GM12878 (cell line): ENCODE data around the gene ZNF341. TPM values are rescaled to one million over a fixed set of nuclear protein-coding genes. Genes with fewer than 3 reads are reported as not detected.

Experiments used
- ATAC-seq: fragments of 200-7000 bp; cut with Tn5 transposase; 3 replicates; pipeline ENCODE4 v1.9.1; 2020; ENCODE audit warnings: mild to moderate bottlenecking, moderate library complexity
- BruUV-seq: library from RNA; stranded (reverse); fragments of 400-500 nt; replicated peaks from 2 replicates; lab custom pipeline; 2021; lab: Mats Ljungman, UMichigan
- CTCF ChIA-PET: fragments of 300-600 bp; sonication (Branson Sonifier 250); formaldehyde crosslinking; extraction: SDS; loops from one replicate; lab custom pipeline; 2021; ENCODE audit warnings: inconsistent platforms; lab: Yijun Ruan, JAX
- POLR2A ChIA-PET: fragments of 350-600 bp; formaldehyde crosslinking; extraction: SDS; loops from one replicate; lab custom pipeline; 2021; ENCODE audit warnings: inconsistent platforms; lab: Charles Lee
- RAD21 ChIA-PET: fragments of 300-600 bp; sonication (Branson Sonifier 250); formaldehyde crosslinking; loops from one replicate; lab custom pipeline; 2023; ENCODE audit warnings: antibody characterized with exemption; ENCODE audit not compliant: unreplicated experiment; lab: Charles Lee
- SMC1A ChIA-PET: fragments of 300-600 bp; sonication (Branson Sonifier 250); formaldehyde crosslinking; loops from one replicate; lab custom pipeline; 2023; ENCODE audit not compliant: unreplicated experiment, uncharacterized antibody; lab: Charles Lee
- DNase-seq: peaks from one replicate; pipeline ENCODE4 v3.0.0-alpha.2; 2011; ENCODE audit warnings: low read depth, low spot score
- FAIRE-seq: peaks from 3 replicates; lab custom pipeline; 2011; peaks lifted over from hg19 to GRCh38; lab: Jason Lieb, UNC
- H2AFZ ChIP-seq: 2 replicates; pipeline ENCODE4 v1.6.0; 2011; ENCODE audit warnings: low read depth, low read length, control low read depth; ENCODE audit not compliant: control insufficient read depth
- H3K27ac ChIP-seq: 2 replicates; pipeline ENCODE4 v1.5.1; 2011; ENCODE audit warnings: control low read depth; ENCODE audit not compliant: control insufficient read depth, insufficient read depth
- H3K27me3 ChIP-seq, 2 experiments: replicated peaks in 1 of 2; 2 replicates each; pipeline versions ENCODE4 v1.6.0 to v1.6.1; 2011; ENCODE audit warnings: low read length in 1 of 2; ENCODE audit not compliant: control insufficient read depth in 2 of 2, insufficient read depth in 2 of 2
- H3K36me3 ChIP-seq, 2 experiments: 2 replicates each; pipeline ENCODE4 v1.5.1; 2011; ENCODE audit warnings: low read length in 1 of 2; ENCODE audit not compliant: control insufficient read depth in 2 of 2, insufficient read depth in 2 of 2
- H3K4me1 ChIP-seq: 2 replicates; pipeline ENCODE4 v1.6.1; 2011; ENCODE audit warnings: mild to moderate bottlenecking, low read length, moderate library complexity, mixed read lengths; ENCODE audit not compliant: control insufficient read depth, insufficient read depth
- H3K4me2 ChIP-seq: 2 replicates; pipeline ENCODE4 v1.6.0; 2011; ENCODE audit warnings: control low read depth; ENCODE audit not compliant: control insufficient read depth, insufficient read depth
- H3K4me3 ChIP-seq: fragments of 200-600 bp; sonication (generic); 2 replicates; pipeline ENCODE4 v1.5.1; 2016
- H3K79me2 ChIP-seq: 2 replicates; pipeline ENCODE4 v1.6.0; 2011; ENCODE audit warnings: low read length; ENCODE audit not compliant: control insufficient read depth, insufficient read depth
- H3K9ac ChIP-seq: 2 replicates; pipeline ENCODE4 v1.8.0; 2011; ENCODE audit warnings: low read length, control low read depth, mixed read lengths; ENCODE audit not compliant: control insufficient read depth, insufficient read depth
- H3K9me3 ChIP-seq: replicated peaks from 3 replicates; pipeline ENCODE4 v1.5.1; 2011; ENCODE audit warnings: mild to moderate bottlenecking, low read length; ENCODE audit not compliant: control insufficient read depth, insufficient read depth
- H4K20me1 ChIP-seq: 2 replicates; pipeline ENCODE4 v1.6.0; 2011; ENCODE audit not compliant: control insufficient read depth, insufficient read depth
- BHLHE40 ChIP-seq, 2 experiments: fragments of 450-650 bp in 1 of 2; IDR thresholded peaks; 2 replicates each; pipeline ENCODE4 v1.6.1; 2011 to 2017; ENCODE audit warnings: low read depth in 2 of 2, borderline replicate concordance in 1 of 2, improper control_type of control experiment in 1 of 2, low read length in 1 of 2, mild to moderate bottlenecking in 1 of 2
- BMI1 ChIP-seq: fragments of 450-650 bp; IDR thresholded peaks from 2 replicates; pipeline ENCODE4 v1.6.1; 2016; ENCODE audit warnings: mild to moderate bottlenecking, moderate library complexity, borderline replicate concordance
- GABPA ChIP-seq: IDR thresholded peaks from 2 replicates; pipeline ENCODE4 v1.6.1; 2014; ENCODE audit warnings: antibody characterized with exemption, low read depth, mild to moderate bottlenecking, inconsistent platforms
- IKZF2 ChIP-seq, 2 experiments: fragments of 450-650 bp; IDR thresholded peaks; 2 replicates each; pipeline ENCODE4 v1.6.1; 2017; ENCODE audit warnings: mild to moderate bottlenecking in 2 of 2, moderate library complexity in 2 of 2
- KLF5 ChIP-seq: fragments of 450-650 bp; IDR thresholded peaks from 2 replicates; pipeline ENCODE4 v1.6.1; 2014; ENCODE audit warnings: mild to moderate bottlenecking; ENCODE audit not compliant: partially characterized antibody
- LARP7 ChIP-seq: fragments of 450-650 bp; IDR thresholded peaks from 2 replicates; pipeline ENCODE4 v1.6.1; 2017; ENCODE audit warnings: mild to moderate bottlenecking
- MEF2A ChIP-seq: IDR thresholded peaks from 2 replicates; pipeline ENCODE4 v1.6.1; 2011; ENCODE audit warnings: low read depth, mild to moderate bottlenecking, low read length, moderate library complexity; ENCODE audit not compliant: insufficient read depth
- NFYA ChIP-seq: IDR thresholded peaks from 2 replicates; pipeline ENCODE4 v1.6.1; 2011; ENCODE audit warnings: low read depth, mild to moderate bottlenecking, low read length, improper control_type of control experiment, borderline replicate concordance
- POLR2A ChIP-seq: IDR thresholded peaks from 2 replicates; pipeline ENCODE4 v1.6.1; 2011; ENCODE audit warnings: low read depth, mild to moderate bottlenecking, low read length
- POLR2AphosphoS2 ChIP-seq: IDR thresholded peaks from 2 replicates; pipeline ENCODE4 v1.6.1; 2011; ENCODE audit warnings: low read depth, mild to moderate bottlenecking, low read length, improper control_type of control experiment, moderate library complexity
- RB1 ChIP-seq: fragments of 450-650 bp; formaldehyde crosslinking; IDR thresholded peaks from 2 replicates; pipeline ENCODE4 v1.6.1; 2017; ENCODE audit warnings: mild to moderate bottlenecking, borderline replicate concordance
- YBX1 ChIP-seq: fragments of 450-650 bp; IDR thresholded peaks from 2 replicates; pipeline ENCODE4 v1.6.1; 2016; ENCODE audit warnings: antibody characterized with exemption
- ZNF622 ChIP-seq: fragments of 450-650 bp; IDR thresholded peaks from 2 replicates; pipeline ENCODE4 v1.6.1; 2017; ENCODE audit warnings: mild to moderate bottlenecking, inconsistent platforms
- WGBS: methylation state at CpG from one replicate; pipeline ENCODE4 v1.1.6; 2016; ENCODE audit warnings: low lambda C conversion rate; ENCODE audit not compliant: insufficient replicate concordance, insufficient coverage; ENCODE audit errors: missing lambda C conversion rate; 5-methylcytosine and 5-hydroxymethylcytosine counted together
- in situ Hi-C: fragments of 300-500 bp; cut with MboI; formaldehyde crosslinking; loops from 9 replicates; pipeline ENCODE4 v1.14.3; 2018; ENCODE audit warnings: mixed read lengths
- intact Hi-C: fragments of 100-400 bp; cut with micrococcal nuclease; formaldehyde crosslinking; loops from one replicate; pipeline ENCODE4 v1.14.2; 2022; ENCODE audit not compliant: unreplicated experiment
- polyA plus RNA-seq, 11 experiments: library from polyadenylated mRNA; depleted of rRNA in 4 of 11; unstranded in 6 of 11; stranded (reverse) in 5 of 11; fragments of >200 nt; fragmentation: Nextera tagmentation in 4 of 11; fragmentation: Illumina TruSeq in 1 of 11; extraction: Ambion mirVana in 4 of 11; extraction: Trizol in 1 of 11; gene quantifications; 1 replicate in 1 of 11; 2 replicates in 10 of 11; pipeline versions ENCODE4 v1.2.1 to v1.2.3, GENCODE V29; 2011 to 2016; ENCODE audit warnings: inconsistent platforms in 2 of 11, missing spikeins in 2 of 11, low read depth in 1 of 11
- total RNA-seq, 4 experiments: library from RNA; depleted of rRNA in 3 of 4; stranded (reverse); fragments of >200 nt in 3 of 4; fragmentation: Illumina TruSeq in 1 of 4; extraction: Trizol in 1 of 4; gene quantifications; 2 replicates each; pipeline versions ENCODE4 v1.2.1 to v1.2.3, GENCODE V29; 2013 to 2021
- TF ChIP-seq, protein P1 (sequence below): fragments of 450-650 bp; formaldehyde crosslinking; IDR thresholded peaks from 2 replicates; pipeline ENCODE4 v1.4.0; 2022; ENCODE audit warnings: mild to moderate bottlenecking, moderate library complexity
- TF ChIP-seq, protein P2 (sequence below): IDR thresholded peaks from 2 replicates; pipeline ENCODE4 v1.6.1; 2012; ENCODE audit warnings: mild to moderate bottlenecking, low read depth, low read length
- TF ChIP-seq, protein P3 (sequence below): fragments of 450-650 bp; IDR thresholded peaks from 2 replicates; pipeline ENCODE4 v1.6.1; 2016; ENCODE audit warnings: mild to moderate bottlenecking

Gene ZNF341
- total and polyA plus RNA-seq, 10 of the 15 experiments (the other 5 are each of a cell fraction or from before 2014, with no cell fraction given) = 0.18 to 5.0 (median 2.6) TPM

DNA sequence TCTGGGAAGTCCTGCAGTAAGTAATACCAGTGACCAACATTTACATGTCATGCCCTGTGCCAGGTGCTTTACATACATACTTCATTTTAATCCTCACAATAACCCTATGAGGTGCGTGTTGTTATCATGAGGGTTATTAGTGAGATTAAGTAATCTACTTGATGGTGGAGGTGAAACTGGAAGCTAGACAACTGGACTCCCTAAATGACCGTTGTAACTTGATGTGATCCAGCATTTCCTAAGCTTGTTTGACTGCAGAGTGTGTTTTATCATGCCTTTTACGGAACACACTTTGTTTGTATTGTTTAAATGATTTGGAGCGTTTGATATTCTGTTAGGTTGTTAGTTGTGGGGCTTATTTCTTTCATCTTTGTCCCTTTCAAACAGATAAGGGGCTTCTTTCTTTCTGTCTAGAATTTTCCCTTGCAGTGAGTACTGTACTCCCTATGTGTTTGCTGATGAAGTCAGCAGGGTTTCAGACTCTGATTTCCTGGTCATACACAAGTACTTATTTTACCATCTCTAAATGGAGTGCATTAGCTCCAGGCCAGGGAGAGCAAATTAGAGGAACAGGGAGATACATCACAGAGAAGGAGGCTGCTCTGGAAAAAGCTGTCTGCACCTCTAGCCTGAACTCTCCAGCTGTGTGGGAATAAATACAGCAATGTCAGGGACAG is 109.1 kb downstream of the ZNF341 start (continued):
- TF ChIP-seq, protein P1, sequence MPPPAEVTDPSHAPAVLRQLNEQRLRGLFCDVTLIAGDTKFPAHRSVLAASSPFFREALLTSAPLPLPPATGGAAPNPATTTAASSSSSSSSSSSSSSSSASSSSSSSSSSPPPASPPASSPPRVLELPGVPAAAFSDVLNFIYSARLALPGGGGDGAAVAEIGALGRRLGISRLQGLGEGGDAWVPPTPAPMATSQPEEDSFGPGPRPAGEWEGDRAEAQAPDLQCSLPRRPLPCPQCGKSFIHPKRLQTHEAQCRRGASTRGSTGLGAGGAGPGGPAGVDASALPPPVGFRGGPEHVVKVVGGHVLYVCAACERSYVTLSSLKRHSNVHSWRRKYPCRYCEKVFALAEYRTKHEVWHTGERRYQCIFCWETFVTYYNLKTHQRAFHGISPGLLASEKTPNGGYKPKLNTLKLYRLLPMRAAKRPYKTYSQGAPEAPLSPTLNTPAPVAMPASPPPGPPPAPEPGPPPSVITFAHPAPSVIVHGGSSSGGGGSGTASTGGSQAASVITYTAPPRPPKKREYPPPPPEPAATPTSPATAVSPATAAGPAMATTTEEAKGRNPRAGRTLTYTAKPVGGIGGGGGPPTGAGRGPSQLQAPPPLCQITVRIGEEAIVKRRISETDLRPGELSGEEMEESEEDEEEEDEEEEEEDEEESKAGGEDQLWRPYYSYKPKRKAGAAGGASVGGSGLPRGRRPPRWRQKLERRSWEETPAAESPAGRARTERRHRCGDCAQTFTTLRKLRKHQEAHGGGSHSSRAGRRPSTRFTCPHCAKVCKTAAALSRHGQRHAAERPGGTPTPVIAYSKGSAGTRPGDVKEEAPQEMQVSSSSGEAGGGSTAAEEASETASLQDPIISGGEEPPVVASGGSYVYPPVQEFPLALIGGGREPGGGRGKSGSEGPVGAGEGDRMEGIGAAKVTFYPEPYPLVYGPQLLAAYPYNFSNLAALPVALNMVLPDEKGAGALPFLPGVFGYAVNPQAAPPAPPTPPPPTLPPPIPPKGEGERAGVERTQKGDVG (CRISPR knock-in tag) = no peak
- TF ChIP-seq BHLHE40 (IDR thresholded peaks at IDR 0.05; ENCODE audit: borderline replicate concordance in 1 of 2, low read depth in 2 of 2, low read length in 1 of 2) = no peak
- TF ChIP-seq MEF2A = no peak
- TF ChIP-seq POLR2AphosphoS2 = no peak
- no peak for TF ChIP-seq YBX1

DNA sequence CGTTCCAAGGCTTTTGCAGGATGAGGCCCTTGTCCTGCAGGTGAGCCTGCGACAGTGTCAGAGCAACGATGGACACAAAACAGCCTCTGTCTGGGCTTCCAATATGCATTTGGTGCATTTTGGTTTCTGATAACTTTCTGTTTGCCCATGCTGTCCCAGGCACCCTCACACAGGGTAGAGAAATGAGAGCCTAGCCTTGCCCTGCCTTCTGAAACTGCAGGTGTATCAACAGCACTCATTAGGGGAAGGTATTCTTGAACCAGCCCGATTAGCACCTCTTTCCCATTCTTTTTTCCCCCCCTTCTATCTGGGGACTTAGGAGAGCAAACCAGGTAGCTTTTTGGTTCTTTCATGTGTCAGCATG is 109.6 kb downstream of the ZNF341 start:
- ChIA-PET RAD21 (no interaction called here), SMC1A (interaction anchor here (0.8 kb wide), 1 partner anchor 15 kb away, joined by 3 read pairs; no protein-coding TSS in a partner anchor)
- peaks cover 78% of the 10 kb centered on the region for H3K79me2 ChIP-seq

More for the DNA sequence above, 109.6 kb downstream of the ZNF341 start:
- no peak for ATAC-seq
- in situ Hi-C loops = no loop called here
- no peak overlapping the region for H3K9ac ChIP-seq
- H3K4me3 ChIP-seq = no peak overlapping the region
- H2AFZ ChIP-seq = no peak overlapping the region
- peaks cover 0 to 1% of the 10 kb centered on the region in 2 experiments; a peak in 2 of 4 replicates for H3K36me3 ChIP-seq
- intact Hi-C loops = no loop called here
- TF ChIP-seq ZNF622 (no peak), NFYA (no peak), GABPA (no peak), LARP7 (no peak), BMI1 (no peak), RB1 (no peak), IKZF2 (IDR thresholded peaks at IDR 0.05) (no peak), KLF5 (no peak), POLR2A (no peak)
- TF ChIP-seq, protein P2, sequence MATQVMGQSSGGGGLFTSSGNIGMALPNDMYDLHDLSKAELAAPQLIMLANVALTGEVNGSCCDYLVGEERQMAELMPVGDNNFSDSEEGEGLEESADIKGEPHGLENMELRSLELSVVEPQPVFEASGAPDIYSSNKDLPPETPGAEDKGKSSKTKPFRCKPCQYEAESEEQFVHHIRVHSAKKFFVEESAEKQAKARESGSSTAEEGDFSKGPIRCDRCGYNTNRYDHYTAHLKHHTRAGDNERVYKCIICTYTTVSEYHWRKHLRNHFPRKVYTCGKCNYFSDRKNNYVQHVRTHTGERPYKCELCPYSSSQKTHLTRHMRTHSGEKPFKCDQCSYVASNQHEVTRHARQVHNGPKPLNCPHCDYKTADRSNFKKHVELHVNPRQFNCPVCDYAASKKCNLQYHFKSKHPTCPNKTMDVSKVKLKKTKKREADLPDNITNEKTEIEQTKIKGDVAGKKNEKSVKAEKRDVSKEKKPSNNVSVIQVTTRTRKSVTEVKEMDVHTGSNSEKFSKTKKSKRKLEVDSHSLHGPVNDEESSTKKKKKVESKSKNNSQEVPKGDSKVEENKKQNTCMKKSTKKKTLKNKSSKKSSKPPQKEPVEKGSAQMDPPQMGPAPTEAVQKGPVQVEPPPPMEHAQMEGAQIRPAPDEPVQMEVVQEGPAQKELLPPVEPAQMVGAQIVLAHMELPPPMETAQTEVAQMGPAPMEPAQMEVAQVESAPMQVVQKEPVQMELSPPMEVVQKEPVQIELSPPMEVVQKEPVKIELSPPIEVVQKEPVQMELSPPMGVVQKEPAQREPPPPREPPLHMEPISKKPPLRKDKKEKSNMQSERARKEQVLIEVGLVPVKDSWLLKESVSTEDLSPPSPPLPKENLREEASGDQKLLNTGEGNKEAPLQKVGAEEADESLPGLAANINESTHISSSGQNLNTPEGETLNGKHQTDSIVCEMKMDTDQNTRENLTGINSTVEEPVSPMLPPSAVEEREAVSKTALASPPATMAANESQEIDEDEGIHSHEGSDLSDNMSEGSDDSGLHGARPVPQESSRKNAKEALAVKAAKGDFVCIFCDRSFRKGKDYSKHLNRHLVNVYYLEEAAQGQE = no peak
- TF ChIP-seq, protein P3, sequence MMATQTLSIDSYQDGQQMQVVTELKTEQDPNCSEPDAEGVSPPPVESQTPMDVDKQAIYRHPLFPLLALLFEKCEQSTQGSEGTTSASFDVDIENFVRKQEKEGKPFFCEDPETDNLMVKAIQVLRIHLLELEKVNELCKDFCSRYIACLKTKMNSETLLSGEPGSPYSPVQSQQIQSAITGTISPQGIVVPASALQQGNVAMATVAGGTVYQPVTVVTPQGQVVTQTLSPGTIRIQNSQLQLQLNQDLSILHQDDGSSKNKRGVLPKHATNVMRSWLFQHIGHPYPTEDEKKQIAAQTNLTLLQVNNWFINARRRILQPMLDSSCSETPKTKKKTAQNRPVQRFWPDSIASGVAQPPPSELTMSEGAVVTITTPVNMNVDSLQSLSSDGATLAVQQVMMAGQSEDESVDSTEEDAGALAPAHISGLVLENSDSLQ = no peak
- H4K20me1 ChIP-seq = peaks cover 8% of the 10 kb centered on the region; the same call in 1 of the 2 replicates
- no peaks in the 10 kb centered on the region for H3K27me3 ChIP-seq
- 77% methylated on average over 4 of the region's 4 CpGs for WGBS
- no peak overlapping the region for H3K4me2 ChIP-seq
- H3K9me3 ChIP-seq = no peaks in the 10 kb centered on the region
- no peak overlapping the region for H3K27ac ChIP-seq
- ChIA-PET POLR2A (no interaction called here), CTCF (no interaction called here)
- H3K4me1 ChIP-seq = peaks cover 31% of the 10 kb centered on the region
- no peak for DNase-seq
- no TSS peak for BruUV-seq
- no peak for FAIRE-seq
